Measurements from ENCODE around the gene CELSR2.
A peak's percentile ranks its signal among the peaks of the same experiment; 100 is the strongest.
"Not testable (repeated sequence)": the region's sequence is repeated elsewhere in the genome, so short reads cannot be mapped to it uniquely, and the experiment has no call there.

CELSR2 gene

GRCh38 chr1:109279615-109280278, 30.4 kb downstream of the CELSR2 start:
- Histone ChIP-seq H3K27ac (ENCODE audit: low read depth, low read length) (no peak overlapping the region), H3K9ac (ENCODE audit: low read length in 5 of 5) (no peak overlapping the region), H3K36me3 (ENCODE audit: control insufficient read depth in 5 of 5, insufficient read depth in 5 of 5, low read length in 5 of 5) (no peaks in the 10 kb centered on the region), H3K4me1 (ENCODE audit: control insufficient read depth in 5 of 5, insufficient read depth in 5 of 5, low read length in 5 of 5) (peaks cover 2 to 35% (median 26%) of the 10 kb centered on the region in 5 donors), H3K4me3 (ENCODE audit: low read depth in 1 of 5, low read length in 5 of 5) (no peak overlapping the region), H3K9me3 (ENCODE audit: control insufficient read depth in 5 of 5, low read length in 5 of 5) (no peaks in the 10 kb centered on the region), H3K27me3 (ENCODE audit: control insufficient read depth in 5 of 5, insufficient read depth in 4 of 5, low read length in 5 of 5) (no peaks in the 10 kb centered on the region)

- Histone ChIP-seq H3K27ac (ENCODE audit: low read depth, low read length) (no peak overlapping the region), H3K4me3 (ENCODE audit: low read depth in 1 of 5, low read length in 5 of 5) (no peak overlapping the region), H3K9me3 (ENCODE audit: control insufficient read depth in 5 of 5, low read length in 5 of 5) (no peaks in the 10 kb centered on the region), H3K36me3 (ENCODE audit: control insufficient read depth in 5 of 5, insufficient read depth in 5 of 5, low read length in 5 of 5) (no peaks in the 10 kb centered on the region), H3K4me1 (ENCODE audit: control insufficient read depth in 5 of 5, insufficient read depth in 5 of 5, low read length in 5 of 5) (peaks cover 2 to 30% (median 24%) of the 10 kb centered on the region in 5 donors), H3K9ac (ENCODE audit: low read length in 5 of 5) (no peak overlapping the region), H3K27me3 (ENCODE audit: control insufficient read depth in 5 of 5, insufficient read depth in 4 of 5, low read length in 5 of 5) (no peaks in the 10 kb centered on the region)
These were observed 31.5 kb downstream of the CELSR2 start for GRCh38 chr1:109280862-109281261.

DNA sequence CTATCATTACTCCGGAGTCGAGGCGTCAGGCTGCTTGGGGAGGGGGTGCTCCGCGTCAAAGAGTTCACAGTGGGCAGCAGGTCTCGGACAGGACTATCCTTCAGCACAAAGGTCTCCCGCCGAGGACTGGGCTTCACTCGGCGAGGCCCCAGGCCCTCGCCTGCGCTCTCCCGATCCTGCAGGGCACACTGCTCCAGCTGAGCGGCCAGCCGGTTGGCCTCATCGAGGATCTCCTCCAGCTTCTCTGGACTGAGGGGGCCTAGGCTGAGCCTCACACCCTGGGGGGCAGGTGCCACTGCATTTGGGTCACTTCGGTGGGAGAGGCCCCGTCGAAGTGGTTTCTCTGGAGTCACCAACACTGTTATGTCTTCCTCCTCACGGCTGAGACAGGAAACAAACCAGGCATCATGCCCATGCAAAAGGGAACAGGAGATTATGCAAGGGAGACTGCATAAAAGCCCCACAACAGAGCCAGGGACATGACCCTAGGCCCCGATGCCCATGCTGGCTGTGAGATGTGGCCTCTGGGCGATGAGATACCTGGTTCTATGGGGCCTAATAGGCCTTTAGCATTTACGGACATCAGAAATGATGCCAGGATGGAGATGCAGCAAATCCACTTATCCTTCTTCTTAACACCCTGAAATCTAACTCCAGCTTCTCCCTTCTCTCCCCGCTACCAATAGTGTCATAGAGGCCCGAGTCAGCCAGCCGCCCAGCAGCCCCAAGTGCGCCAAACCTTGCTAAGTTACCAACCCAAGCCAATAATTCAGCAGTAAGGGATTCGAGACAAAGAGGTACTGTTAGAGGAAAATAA, 32.5 kb downstream of the CELSR2 start:
- Histone ChIP-seq H3K27ac (ENCODE audit: low read depth, low read length) (no peak overlapping the region), H3K4me3 (ENCODE audit: low read depth in 1 of 5, low read length in 5 of 5) (peak overlapping the region in 3 of 5 donors; percentile 29 to 81 (median 72)), H3K36me3 (ENCODE audit: control insufficient read depth in 5 of 5, insufficient read depth in 5 of 5, low read length in 5 of 5) (no peaks in the 10 kb centered on the region), H3K9me3 (ENCODE audit: control insufficient read depth in 5 of 5, low read length in 5 of 5) (no peaks in the 10 kb centered on the region), H3K9ac (ENCODE audit: low read length in 5 of 5) (peak overlapping the region in 2 of 5 donors; percentile 55 to 73), H3K4me1 (ENCODE audit: control insufficient read depth in 5 of 5, insufficient read depth in 5 of 5, low read length in 5 of 5) (peaks cover 2 to 30% (median 24%) of the 10 kb centered on the region in 5 donors), H3K27me3 (ENCODE audit: control insufficient read depth in 5 of 5, insufficient read depth in 4 of 5, low read length in 5 of 5) (no peaks in the 10 kb centered on the region)

- Histone ChIP-seq H3K9ac (ENCODE audit: low read length in 5 of 5) (peak overlapping the region in 4 of 5 donors; percentile 54 to 89 (median 64)), H3K36me3 (ENCODE audit: control insufficient read depth in 5 of 5, insufficient read depth in 5 of 5, low read length in 5 of 5) (no peaks in the 10 kb centered on the region), H3K4me1 (ENCODE audit: control insufficient read depth in 5 of 5, insufficient read depth in 5 of 5, low read length in 5 of 5) (peaks cover 2 to 26% (median 22%) of the 10 kb centered on the region in 5 donors), H3K27ac (ENCODE audit: low read depth, low read length) (no peak overlapping the region), H3K4me3 (ENCODE audit: low read depth in 1 of 5, low read length in 5 of 5) (peak overlapping the region; percentile 38 to 86 (median 72)), H3K27me3 (ENCODE audit: control insufficient read depth in 5 of 5, insufficient read depth in 4 of 5, low read length in 5 of 5) (no peaks in the 10 kb centered on the region), H3K9me3 (ENCODE audit: control insufficient read depth in 5 of 5, low read length in 5 of 5) (no peaks in the 10 kb centered on the region)
These were observed 33.2 kb downstream of the CELSR2 start for GRCh38 chr1:109282497-109282951.

DNA sequence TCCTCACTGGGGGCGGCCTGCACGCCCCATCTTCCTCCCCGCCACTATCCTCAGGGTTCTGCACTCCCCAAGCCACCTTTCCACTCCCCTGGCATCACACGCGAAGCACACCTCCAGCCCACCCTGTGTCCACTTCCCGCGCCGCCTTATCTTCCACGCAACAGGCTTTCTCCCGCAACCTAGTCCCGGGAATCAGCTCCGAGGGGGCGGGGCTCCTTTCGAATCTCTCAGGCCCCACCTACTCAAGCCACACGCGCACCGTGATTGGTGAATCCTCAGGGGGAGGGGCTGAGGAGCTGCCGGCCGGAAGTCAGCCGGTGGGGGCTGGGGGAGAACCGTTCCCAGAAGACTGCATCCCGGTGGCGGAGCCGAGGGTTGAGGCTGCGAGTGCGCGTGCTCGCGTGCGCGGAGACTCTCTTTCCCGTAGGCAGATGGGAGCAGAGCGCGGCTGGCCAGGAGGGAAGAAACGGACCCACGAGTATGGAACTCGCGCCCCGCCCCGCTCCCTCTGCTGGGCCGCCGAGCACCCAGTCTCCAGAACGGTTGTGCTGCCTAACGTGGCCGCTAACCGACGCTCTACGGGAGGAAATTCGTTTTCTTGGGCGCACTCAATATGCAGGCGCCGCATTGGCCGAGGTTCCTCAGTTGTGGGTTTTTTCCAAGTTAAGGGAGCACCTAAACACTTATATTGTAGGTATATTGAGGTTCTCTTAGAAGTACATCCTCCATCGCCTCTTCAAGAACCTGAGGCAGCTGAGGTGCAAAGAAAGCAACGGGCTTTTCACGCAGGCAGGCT, 33.8 kb downstream of the CELSR2 start, which contains the start of gene PSRC1:
TSS of gene PSRC1 (minus strand) at position 194 of the 796 bp plus-strand sequence.
- Histone ChIP-seq H3K36me3 (ENCODE audit: control insufficient read depth in 5 of 5, insufficient read depth in 5 of 5, low read length in 5 of 5) (no peaks in the 10 kb centered on the region), H3K4me1 (ENCODE audit: control insufficient read depth in 5 of 5, insufficient read depth in 5 of 5, low read length in 5 of 5) (peaks cover 2 to 24% (median 22%) of the 10 kb centered on the region in 5 donors), H3K27ac (ENCODE audit: low read depth, low read length) (peak within 1 kb of the TSS; percentile 61), H3K27me3 (ENCODE audit: control insufficient read depth in 5 of 5, insufficient read depth in 4 of 5, low read length in 5 of 5) (no peaks in the 10 kb centered on the region), H3K9ac (ENCODE audit: low read length in 5 of 5) (peak within 1 kb of the TSS; percentile 11 to 89 (median 81)), H3K9me3 (ENCODE audit: control insufficient read depth in 5 of 5, low read length in 5 of 5) (no peaks in the 10 kb centered on the region), H3K4me3 (ENCODE audit: low read depth in 1 of 5, low read length in 5 of 5) (peak within 1 kb of the TSS; percentile 66 to 86 (median 81))

- Histone ChIP-seq H3K9me3 (ENCODE audit: control insufficient read depth in 5 of 5, low read length in 5 of 5) (no peaks in the 10 kb centered on the region), H3K4me1 (ENCODE audit: control insufficient read depth in 5 of 5, insufficient read depth in 5 of 5, low read length in 5 of 5) (peaks cover 2 to 24% (median 22%) of the 10 kb centered on the region in 5 donors), H3K27ac (ENCODE audit: low read depth, low read length) (peak overlapping the region; percentile 61), H3K9ac (ENCODE audit: low read length in 5 of 5) (peak overlapping the region; percentile 11 to 89 (median 81)), H3K27me3 (ENCODE audit: control insufficient read depth in 5 of 5, insufficient read depth in 4 of 5, low read length in 5 of 5) (no peaks in the 10 kb centered on the region), H3K4me3 (ENCODE audit: low read depth in 1 of 5, low read length in 5 of 5) (peak overlapping the region; percentile 66 to 86 (median 81)), H3K36me3 (ENCODE audit: control insufficient read depth in 5 of 5, insufficient read depth in 5 of 5, low read length in 5 of 5) (no peaks in the 10 kb centered on the region)
These were observed 34.6 kb downstream of the CELSR2 start for GRCh38 chr1:109283748-109284600.

- not testable (repeated sequence) for H3K36me3 ChIP-seq (ENCODE audit: control insufficient read depth in 5 of 5, insufficient read depth in 5 of 5, low read length in 5 of 5); H3K9me3 ChIP-seq (ENCODE audit: control insufficient read depth in 5 of 5, low read length in 5 of 5); H3K9ac ChIP-seq (ENCODE audit: low read length in 5 of 5); H3K27me3 ChIP-seq (ENCODE audit: control insufficient read depth in 5 of 5, insufficient read depth in 4 of 5, low read length in 5 of 5); H3K4me3 ChIP-seq (ENCODE audit: low read depth in 1 of 5, low read length in 5 of 5); H3K27ac ChIP-seq (ENCODE audit: low read depth, low read length)
- peaks cover 2 to 21% (median 20%) of the 10 kb centered on the region in 5 donors for H3K4me1 ChIP-seq (ENCODE audit: control insufficient read depth in 5 of 5, insufficient read depth in 5 of 5, low read length in 5 of 5)
These were observed 37.4 kb downstream of the CELSR2 start for GRCh38 chr1:109286762-109287161.

- H3K36me3 ChIP-seq (ENCODE audit: control insufficient read depth in 5 of 5, insufficient read depth in 5 of 5, low read length in 5 of 5), result no peaks in the 10 kb centered on the region
- H3K27ac ChIP-seq (ENCODE audit: low read depth, low read length), result no peak overlapping the region
- no peaks in the 10 kb centered on the region for H3K4me1 ChIP-seq (ENCODE audit: control insufficient read depth in 5 of 5, insufficient read depth in 5 of 5, low read length in 5 of 5)
- no peaks in the 10 kb centered on the region for H3K27me3 ChIP-seq (ENCODE audit: control insufficient read depth in 5 of 5, insufficient read depth in 4 of 5, low read length in 5 of 5)
- H3K4me3 ChIP-seq (ENCODE audit: low read depth in 1 of 5, low read length in 5 of 5), result no peak overlapping the region
- no peak overlapping the region for H3K9ac ChIP-seq (ENCODE audit: low read length in 5 of 5)
- H3K9me3 ChIP-seq (ENCODE audit: control insufficient read depth in 5 of 5, low read length in 5 of 5), result no peaks in the 10 kb centered on the region
These were observed 40.8 kb downstream of the CELSR2 start for GRCh38 chr1:109290137-109290536.

GRCh38 chr1:109290998-109291397, 41.7 kb downstream of the CELSR2 start:
- H3K9ac ChIP-seq (ENCODE audit: low read length in 5 of 5), result no peak overlapping the region
- H3K27ac ChIP-seq (ENCODE audit: low read depth, low read length), result no peak overlapping the region
- no peaks in the 10 kb centered on the region for H3K36me3 ChIP-seq (ENCODE audit: control insufficient read depth in 5 of 5, insufficient read depth in 5 of 5, low read length in 5 of 5)
- no peak overlapping the region for H3K4me3 ChIP-seq (ENCODE audit: low read depth in 1 of 5, low read length in 5 of 5)
- no peaks in the 10 kb centered on the region for H3K4me1 ChIP-seq (ENCODE audit: control insufficient read depth in 5 of 5, insufficient read depth in 5 of 5, low read length in 5 of 5)
- no peaks in the 10 kb centered on the region for H3K9me3 ChIP-seq (ENCODE audit: control insufficient read depth in 5 of 5, low read length in 5 of 5)
- H3K27me3 ChIP-seq (ENCODE audit: control insufficient read depth in 5 of 5, insufficient read depth in 4 of 5, low read length in 5 of 5), result peaks cover 0 to 3% (median 0%) of the 10 kb centered on the region in 5 donors
